Skeletal muscle cell (primary cell): ENCODE results near the gene AKNA.

Source experiments
- DNase-seq: peaks from one replicate; pipeline ENCODE4 v3.0.0-alpha.2; 2010; ENCODE audit warnings: low read depth
- H3K4me3 ChIP-seq: 2 replicates; pipeline ENCODE4 v1.5.1; 2011; ENCODE audit warnings: low read depth, mild to moderate bottlenecking, control low read depth, low read length, moderate library complexity

AKNA gene

DNA sequence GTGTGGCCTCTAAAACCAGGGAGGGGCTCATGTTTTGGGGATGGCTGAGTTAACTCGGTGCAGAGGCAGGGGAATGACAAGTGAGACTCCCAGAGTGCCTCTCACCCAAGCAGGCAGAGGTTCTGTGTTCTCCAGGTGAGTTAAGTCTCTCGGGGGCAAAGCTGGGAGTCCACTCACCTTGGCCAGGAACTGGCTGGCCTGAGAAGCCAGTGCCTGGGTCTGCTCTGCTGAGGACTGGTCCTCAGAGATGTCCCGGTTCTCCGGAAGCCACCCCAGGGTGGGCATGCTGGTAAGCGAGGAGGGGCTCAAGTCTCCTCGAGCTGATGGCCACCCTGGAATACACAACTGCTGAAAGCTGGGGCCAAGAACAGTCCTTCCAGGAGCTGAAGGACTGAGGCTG lies 20.4 kb downstream of the AKNA start:
- no peak overlapping the region for H3K4me3 ChIP-seq

DNA sequence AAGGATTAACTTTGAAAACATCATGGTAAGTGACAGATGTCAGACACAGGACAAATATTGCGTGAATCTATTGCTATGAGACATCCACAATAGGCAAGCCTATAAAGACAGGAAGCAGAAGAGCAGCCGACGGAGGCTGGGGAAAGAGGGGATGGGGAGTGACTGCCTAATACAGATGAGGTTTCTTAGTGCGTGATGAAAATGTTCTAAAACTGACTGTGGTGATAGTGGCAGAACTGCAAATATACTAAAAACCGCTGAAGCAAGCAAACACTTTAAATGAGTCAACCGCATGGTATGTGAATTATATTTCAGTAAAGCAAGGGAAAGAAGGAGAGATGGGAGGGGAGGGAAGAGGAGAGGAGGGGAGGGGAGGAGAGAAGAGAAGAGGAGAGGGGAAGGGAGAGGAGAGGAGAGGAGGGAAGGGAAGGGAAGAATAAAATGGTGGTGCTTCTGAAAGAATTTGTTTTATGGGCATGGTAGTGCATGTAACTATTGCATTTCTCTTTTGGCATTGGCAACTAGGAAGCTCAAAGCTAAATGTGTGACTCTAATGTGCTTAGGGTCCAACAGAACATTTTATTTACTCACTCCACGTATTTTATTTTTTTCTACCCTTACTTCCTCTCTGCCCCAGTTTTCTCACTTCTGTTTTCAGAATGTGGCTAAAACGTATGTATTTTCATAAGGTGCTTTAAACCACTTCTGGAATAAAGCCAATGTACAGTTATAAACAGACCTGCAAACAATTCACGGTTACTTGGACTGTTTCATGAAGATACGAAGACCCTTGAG lies 21.3 kb downstream of the AKNA start:
- DNase-seq = peak; percentile 77
- H3K4me3 ChIP-seq = no peak overlapping the region

More for the DNA sequence above, 20.4 kb downstream of the AKNA start:
- no peak for DNase-seq

GRCh38 chr9:114365194-114365593 lies 22.6 kb downstream of the AKNA start:
- no peak overlapping the region for H3K4me3 ChIP-seq
- DNase-seq = no peak

- peak; percentile 78 for DNase-seq
- no peak overlapping the region for H3K4me3 ChIP-seq
Observed at GRCh38 chr9:114364134-114365041, 23.4 kb downstream of the AKNA start.

GRCh38 chr9:114363424-114363823 lies 24.4 kb downstream of the AKNA start:
- DNase-seq = no peak

DNA sequence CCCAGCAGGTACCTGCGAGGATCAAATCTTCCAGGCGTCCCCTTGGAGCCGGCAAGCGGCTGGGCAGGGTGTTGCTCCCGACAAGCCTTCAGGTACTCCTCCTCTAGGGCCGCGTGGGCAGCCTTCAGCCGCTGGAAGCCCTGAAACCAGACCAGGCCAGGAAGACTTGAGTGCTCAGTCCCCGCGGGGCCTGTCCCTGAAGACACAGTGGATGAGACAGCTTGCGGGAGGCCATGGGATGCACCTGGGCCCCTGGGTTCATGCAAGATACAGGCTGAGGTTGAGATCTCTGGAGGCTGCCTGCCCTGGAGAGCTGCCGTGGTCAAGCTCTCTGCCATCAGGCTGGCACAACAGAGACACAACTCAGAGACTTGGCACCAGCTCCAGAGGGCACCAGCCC lies 25.4 kb downstream of the AKNA start:
- no peak overlapping the region for H3K4me3 ChIP-seq
- no peak for DNase-seq

More at GRCh38 chr9:114363424-114363823, 24.4 kb downstream of the AKNA start:
- H3K4me3 ChIP-seq = no peak overlapping the region

DNA sequence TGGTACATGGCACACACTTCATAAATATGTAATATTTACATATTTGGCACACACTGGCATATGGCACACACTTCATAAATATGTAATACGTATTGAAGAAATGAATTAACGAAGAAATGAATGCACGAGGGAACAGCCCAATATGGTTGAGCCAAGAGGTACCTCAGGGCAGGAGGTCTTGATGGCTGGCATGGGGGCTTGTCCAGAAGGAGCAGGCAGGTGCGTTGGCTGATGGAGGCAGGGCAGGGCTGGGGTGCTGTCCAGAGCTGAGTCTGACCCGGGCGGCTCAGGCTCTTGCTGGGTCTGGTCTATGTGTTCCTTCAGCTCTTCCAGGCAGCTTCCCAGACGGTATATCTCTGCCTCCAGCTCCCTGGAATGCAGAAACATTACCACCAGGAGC lies 26.2 kb downstream of the AKNA start:
- no peak overlapping the region for H3K4me3 ChIP-seq

GRCh38 chr9:114359801-114360200 lies 28.0 kb downstream of the AKNA start:
- no peak for DNase-seq
- H3K4me3 ChIP-seq = no peak overlapping the region

More for the DNA sequence above, 26.2 kb downstream of the AKNA start:
- no peak for DNase-seq

GRCh38 chr9:114357911-114358328 lies 29.9 kb downstream of the AKNA start:
- no peak overlapping the region for H3K4me3 ChIP-seq
- DNase-seq = no peak

GRCh38 chr9:114357360-114357759 lies 30.4 kb downstream of the AKNA start:
- no peak overlapping the region for H3K4me3 ChIP-seq
- DNase-seq = no peak

DNA sequence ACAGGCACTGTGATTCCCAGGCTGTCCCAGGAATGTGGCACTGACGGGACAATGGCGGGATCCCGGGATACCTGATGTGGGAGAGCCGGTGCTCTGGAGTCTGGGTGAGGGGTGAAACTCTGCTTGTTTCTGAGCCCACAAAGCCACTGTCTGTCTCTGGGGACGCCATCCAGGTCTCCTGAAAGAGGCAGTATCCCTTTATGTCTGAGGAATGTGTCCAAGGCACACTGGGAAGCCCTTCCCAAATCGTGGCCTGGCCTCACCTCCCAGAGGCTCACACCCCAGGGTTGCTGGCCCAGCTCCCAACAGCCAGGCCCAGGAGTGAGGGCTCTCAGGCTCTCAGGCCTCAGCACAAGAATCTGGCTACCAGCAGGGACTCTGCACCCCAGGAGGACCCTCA lies 31.0 kb downstream of the AKNA start:
- H3K4me3 ChIP-seq = no peak overlapping the region
- DNase-seq = no peak

DNA sequence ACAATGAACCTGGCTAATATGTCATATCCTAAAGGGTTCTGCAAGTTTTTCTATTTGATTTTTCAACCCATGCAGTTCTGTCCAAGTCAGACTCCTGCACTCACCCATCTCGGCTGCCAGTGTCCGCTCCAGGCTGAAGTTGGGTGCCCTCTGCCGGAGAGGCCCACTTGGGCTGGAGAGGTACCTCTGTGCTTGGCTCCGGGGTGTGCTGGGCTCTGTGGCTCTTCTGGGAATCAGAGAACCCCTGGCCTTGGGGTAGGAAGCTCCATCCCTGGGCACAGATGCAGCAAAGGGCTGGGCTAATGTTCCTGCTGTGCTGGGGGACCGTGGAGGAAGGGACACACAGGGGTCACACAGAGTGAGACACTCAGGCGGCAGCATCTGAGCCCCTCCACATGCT lies 32.0 kb downstream of the AKNA start:
- no peak overlapping the region for H3K4me3 ChIP-seq
- DNase-seq = no peak

DNA sequence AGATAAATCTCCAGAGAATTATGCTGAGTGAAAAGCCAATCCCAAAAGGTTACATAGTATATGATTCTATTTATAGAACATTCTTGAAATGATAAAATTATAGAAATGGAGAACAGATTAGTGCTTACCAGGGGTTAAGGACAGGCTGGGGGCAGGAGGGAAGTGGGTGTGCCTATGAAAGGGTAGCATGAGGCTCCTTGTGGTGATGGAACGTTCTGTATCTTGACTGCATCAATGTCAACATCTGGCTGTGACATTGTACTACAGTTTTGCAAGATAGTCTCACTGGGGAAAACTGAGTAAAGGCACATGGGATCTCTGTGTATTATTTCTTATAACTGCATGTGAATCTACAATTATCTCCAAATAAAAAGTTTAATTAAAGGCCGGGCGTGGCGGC lies 35.9 kb downstream of the AKNA start:
- no peak for DNase-seq
- H3K4me3 ChIP-seq = no peak overlapping the region

- H3K4me3 ChIP-seq = no peak overlapping the region
- no peak for DNase-seq
Observed at GRCh38 chr9:114350636-114351401, 37.0 kb downstream of the AKNA start.

GRCh38 chr9:114349713-114350480 lies 37.9 kb downstream of the AKNA start:
- no peak for DNase-seq
- H3K4me3 ChIP-seq = no peak overlapping the region

DNA sequence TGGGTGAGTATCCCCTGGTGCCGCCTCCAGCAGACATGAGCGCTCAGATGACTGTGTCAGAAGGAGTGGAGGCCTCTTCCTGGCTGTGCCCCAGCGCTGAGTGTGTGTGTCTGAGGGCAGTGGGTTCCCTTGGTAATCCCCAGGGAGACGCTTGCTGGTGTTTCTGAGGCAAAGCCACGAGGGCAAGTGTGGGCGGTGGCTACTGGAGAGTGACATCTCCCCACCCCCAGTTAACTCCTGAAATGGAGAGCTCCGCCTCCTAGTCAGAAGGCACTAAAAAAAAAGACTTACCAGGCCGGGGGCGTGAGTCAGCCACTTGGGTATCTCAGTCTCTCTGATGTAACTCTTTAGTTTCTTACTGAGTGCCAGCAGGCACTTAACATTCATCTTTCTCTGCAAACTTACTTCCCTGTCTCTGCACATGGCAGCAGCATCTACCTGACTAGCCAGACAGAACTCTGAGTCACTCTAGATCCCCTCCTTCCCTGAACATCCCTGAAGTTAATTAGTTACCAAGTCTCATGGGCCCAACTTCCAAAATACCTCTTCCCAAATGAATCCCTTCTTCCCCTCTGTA lies 38.8 kb downstream of the AKNA start:
- peak; percentile 95 for DNase-seq
- H3K4me3 ChIP-seq = no peak overlapping the region

DNA sequence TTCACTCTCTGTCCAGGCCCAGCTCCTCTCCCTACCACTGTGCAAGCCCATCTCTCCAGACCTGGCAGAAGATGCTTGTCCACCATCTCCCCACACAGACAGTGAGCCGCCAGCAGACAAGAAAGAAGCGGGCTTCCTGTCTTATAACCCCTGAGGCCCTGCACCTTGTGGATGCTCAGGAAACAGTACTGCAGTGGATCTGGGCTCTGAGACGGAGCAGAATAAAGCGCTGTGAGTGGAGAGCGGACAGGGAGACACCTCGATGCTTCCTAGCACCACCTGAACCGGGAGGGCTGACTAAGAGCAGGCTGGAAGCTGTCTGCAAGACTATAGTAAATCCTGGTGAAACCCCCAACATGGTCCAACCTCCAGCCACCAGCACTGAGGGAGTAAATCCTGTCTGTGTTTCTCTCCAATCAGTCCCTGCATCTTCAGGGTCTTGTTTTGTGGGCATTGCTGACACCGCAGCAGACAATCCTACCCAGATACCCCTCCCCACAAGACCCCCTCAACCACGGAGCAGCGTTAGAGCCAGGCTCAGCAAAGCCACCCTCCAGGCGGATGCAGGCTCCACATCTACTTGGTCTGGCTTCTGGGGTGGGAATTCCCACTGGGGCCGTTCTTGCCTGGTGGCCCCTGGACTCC lies 39.4 kb downstream of the AKNA start:
- H3K4me3 ChIP-seq = no peak overlapping the region
- DNase-seq = no peak

- no peak overlapping the region for H3K4me3 ChIP-seq
- no peak for DNase-seq
Observed at GRCh38 chr9:114347675-114348074, 40.1 kb downstream of the AKNA start.
